K562 (cell line): Measurements from ENCODE around the gene UFSP1.

Experiments used
- CCAR2 ChIP-seq: fragments of 200-400 bp; formaldehyde crosslinking; IDR thresholded peaks from 2 replicates; pipeline ENCODE4 v1.6.1; 2017; ENCODE audit warnings: mild to moderate bottlenecking, low read depth, low read length
- EZH2 ChIP-seq: IDR thresholded peaks from 2 replicates; pipeline ENCODE4 v1.6.1; 2012; ENCODE audit warnings: low read depth, mild to moderate bottlenecking, inconsistent platforms, low read length, borderline replicate concordance
- GABPA ChIP-seq: fragments of 200-800 bp; sonication (Bioruptor generic); conservative IDR thresholded peaks from 2 replicates; pipeline ENCODE4 v1.6.1; 2016; ENCODE audit warnings: low read depth, missing genetic modification characterization, missing compliant biosample characterization
- ZNF75A ChIP-seq: fragments of 450-650 bp; formaldehyde crosslinking; IDR thresholded peaks from 2 replicates; pipeline ENCODE4 v1.4.0; 2020; ENCODE audit warnings: mild to moderate bottlenecking
- TF ChIP-seq, protein P1 (sequence below), 3 experiments: IDR thresholded peaks in 2 of 3; conservative IDR thresholded peaks in 1 of 3; 2 replicates each; pipeline ENCODE4 v1.5.1; 2011 to 2012; ENCODE audit warnings: low read length in 3 of 3, mild to moderate bottlenecking in 3 of 3, control low read depth in 2 of 3, improper control_type of control experiment in 1 of 3, inconsistent platforms in 1 of 3, low read depth in 1 of 3, mixed read lengths in 1 of 3, moderate library complexity in 1 of 3; ENCODE audit not compliant: insufficient read depth in 2 of 3
- TF ChIP-seq, protein P2 (sequence below): sonication (generic); formaldehyde crosslinking; IDR thresholded peaks from 2 replicates; pipeline ENCODE4 v1.8.1; 2022; ENCODE audit warnings: missing genetic modification reagents

DNA sequence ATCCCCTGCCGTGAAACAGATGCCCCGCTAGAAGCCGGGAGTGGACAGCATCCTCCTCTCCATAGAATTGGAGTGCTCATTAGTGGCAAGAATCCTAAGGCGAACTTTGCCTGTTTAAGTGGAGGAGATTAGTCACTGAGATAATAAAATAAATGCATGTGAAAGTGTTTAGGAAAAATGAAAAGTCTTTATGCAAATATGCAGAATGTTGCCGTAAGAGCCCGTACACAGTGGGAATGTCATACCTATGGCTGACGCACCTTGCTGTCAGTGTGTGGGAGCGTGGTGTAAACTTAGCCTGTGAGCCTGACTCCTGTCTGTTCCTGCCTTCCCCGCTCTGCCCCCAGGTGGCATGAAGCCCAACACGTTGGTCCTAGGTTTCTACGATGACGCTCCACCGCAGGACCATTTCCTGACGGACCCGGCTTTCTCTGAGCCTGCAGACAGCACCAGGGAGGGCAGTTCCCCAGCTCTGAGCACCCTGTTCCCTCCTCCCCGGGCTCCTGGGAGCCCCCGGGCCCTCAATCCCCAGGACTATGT is 24.1 kb downstream of the UFSP1 start:
- TF ChIP-seq, protein P1, sequence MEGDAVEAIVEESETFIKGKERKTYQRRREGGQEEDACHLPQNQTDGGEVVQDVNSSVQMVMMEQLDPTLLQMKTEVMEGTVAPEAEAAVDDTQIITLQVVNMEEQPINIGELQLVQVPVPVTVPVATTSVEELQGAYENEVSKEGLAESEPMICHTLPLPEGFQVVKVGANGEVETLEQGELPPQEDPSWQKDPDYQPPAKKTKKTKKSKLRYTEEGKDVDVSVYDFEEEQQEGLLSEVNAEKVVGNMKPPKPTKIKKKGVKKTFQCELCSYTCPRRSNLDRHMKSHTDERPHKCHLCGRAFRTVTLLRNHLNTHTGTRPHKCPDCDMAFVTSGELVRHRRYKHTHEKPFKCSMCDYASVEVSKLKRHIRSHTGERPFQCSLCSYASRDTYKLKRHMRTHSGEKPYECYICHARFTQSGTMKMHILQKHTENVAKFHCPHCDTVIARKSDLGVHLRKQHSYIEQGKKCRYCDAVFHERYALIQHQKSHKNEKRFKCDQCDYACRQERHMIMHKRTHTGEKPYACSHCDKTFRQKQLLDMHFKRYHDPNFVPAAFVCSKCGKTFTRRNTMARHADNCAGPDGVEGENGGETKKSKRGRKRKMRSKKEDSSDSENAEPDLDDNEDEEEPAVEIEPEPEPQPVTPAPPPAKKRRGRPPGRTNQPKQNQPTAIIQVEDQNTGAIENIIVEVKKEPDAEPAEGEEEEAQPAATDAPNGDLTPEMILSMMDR (IDR thresholded peaks at IDR 0.05 in 2 of 3, conservative IDR thresholded peaks at IDR 0.05 in 1 of 3; ENCODE audit: insufficient read depth in 2 of 3, low read depth in 1 of 3, low read length in 3 of 3) = no peak
- TF ChIP-seq EZH2 (no peak), ZNF75A (CRISPR knock-in tag) (no peak), CCAR2 (no peak), GABPA (no peak)
- TF ChIP-seq, protein P2, sequence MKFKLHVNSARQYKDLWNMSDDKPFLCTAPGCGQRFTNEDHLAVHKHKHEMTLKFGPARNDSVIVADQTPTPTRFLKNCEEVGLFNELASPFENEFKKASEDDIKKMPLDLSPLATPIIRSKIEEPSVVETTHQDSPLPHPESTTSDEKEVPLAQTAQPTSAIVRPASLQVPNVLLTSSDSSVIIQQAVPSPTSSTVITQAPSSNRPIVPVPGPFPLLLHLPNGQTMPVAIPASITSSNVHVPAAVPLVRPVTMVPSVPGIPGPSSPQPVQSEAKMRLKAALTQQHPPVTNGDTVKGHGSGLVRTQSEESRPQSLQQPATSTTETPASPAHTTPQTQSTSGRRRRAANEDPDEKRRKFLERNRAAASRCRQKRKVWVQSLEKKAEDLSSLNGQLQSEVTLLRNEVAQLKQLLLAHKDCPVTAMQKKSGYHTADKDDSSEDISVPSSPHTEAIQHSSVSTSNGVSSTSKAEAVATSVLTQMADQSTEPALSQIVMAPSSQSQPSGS = no peak
